Measurements from ENCODE around the gene CENPX.

CENPX gene

DNA sequence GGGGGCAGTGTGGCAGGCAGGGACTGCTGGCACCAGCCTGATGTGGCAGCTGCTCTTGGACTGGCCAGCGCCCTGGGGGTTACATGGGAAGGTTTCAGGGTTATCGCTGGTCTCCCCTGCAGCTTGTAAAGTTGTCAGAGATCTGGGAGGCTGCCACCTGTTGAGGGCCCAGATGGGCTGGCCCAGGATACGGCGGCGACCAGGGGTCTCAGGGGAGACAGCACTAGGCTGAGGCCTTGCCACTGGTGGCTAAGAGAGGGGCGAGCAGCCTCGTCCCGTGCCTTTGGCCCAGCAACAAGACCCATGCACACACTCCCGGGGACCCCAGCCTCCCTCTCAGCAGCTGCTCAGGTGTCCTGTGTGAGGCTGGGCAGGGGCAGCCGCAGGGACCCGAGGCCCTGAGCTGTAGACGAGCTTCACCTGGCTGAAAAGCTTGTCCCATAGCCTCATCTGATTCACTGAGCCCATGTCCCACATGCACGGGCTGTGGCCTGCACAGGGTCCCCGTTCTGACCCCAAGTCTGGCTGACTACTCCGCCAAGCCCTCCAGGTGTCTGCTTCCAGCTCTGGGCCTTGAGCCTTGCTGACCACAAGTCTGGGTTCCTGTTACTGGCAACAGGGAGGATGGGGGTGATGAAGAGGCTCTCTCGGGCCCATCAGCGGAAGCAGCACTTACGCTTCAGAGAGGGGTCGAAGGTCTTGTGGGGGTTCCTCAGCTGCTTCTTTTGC is 36.8 kb upstream of the CENPX start:
- in situ Hi-C loops (cut with HindIII; ENCODE audit: low sequenced_read_pairs): no loop called here
- TF ChIP-seq, protein P1, sequence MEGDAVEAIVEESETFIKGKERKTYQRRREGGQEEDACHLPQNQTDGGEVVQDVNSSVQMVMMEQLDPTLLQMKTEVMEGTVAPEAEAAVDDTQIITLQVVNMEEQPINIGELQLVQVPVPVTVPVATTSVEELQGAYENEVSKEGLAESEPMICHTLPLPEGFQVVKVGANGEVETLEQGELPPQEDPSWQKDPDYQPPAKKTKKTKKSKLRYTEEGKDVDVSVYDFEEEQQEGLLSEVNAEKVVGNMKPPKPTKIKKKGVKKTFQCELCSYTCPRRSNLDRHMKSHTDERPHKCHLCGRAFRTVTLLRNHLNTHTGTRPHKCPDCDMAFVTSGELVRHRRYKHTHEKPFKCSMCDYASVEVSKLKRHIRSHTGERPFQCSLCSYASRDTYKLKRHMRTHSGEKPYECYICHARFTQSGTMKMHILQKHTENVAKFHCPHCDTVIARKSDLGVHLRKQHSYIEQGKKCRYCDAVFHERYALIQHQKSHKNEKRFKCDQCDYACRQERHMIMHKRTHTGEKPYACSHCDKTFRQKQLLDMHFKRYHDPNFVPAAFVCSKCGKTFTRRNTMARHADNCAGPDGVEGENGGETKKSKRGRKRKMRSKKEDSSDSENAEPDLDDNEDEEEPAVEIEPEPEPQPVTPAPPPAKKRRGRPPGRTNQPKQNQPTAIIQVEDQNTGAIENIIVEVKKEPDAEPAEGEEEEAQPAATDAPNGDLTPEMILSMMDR (IDR thresholded peaks at IDR 0.05; ENCODE audit: low read depth, low read length): no peak
- no peak for DNase-seq (ENCODE audit: low read depth, low spot score)

DNA sequence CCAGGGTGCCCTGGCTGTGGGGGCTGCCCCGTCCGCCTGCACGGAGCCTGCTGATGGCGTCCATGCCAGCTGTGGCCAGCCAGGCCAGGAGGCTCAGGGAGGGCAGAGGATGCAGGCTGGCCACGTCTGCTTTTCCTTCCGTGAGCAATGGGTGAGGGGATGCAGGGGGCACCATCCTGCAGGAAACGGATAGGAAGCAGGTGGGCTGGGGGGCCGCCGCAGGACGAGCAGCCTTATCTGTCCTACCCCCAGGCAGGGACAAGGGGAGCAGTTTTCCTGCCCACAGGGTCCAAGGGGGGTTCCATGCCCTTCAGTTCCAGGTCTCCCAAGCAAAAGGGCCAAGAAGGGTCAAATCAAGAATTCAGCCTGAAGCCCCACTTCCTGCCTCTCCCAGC is 36.2 kb upstream of the CENPX start:
- no peak overlapping the region for H3K4me3 ChIP-seq (ENCODE audit: low read depth, low read length)
- in situ Hi-C loops (cut with HindIII; ENCODE audit: low sequenced_read_pairs): no loop called here
- DNase-seq (ENCODE audit: low read depth, low spot score): no peak
- TF ChIP-seq, protein P1 (IDR thresholded peaks at IDR 0.05; ENCODE audit: low read depth, low read length): no peak

More for the DNA sequence above, 36.8 kb upstream of the CENPX start:
- H3K4me3 ChIP-seq (ENCODE audit: low read depth, low read length): no peak overlapping the region

DNA sequence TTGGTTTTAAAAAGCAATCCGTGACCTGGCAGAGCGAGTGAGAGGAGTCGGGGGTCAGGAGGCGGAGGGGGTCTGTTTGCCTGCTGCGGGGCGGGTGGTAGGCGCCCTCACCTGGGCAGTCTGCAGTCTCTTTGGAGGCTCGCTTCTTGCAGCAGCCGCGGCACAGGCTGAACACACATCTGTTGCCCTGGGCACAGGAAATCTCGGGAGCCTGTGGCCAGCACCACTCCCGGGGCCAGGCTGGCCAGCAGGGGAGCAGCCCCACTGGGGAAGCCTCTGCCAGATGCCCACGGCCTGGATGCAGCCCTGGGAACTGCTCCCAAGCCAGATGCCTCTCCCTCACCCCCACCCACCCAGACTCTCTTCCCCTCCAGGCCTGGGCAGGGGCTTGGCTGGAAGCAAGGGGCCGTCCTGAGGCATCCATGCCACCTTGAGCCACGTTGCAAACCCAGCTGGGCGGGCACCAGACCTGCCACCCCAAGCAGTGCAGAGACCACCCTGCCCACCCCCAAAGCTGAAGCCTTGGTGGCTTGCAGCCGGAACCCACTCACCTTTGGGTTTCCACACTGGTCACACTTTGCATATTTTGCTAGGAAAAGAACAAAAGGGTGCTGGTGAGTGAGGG is 35.7 kb upstream of the CENPX start:
- TF ChIP-seq, protein P1 (IDR thresholded peaks at IDR 0.05; ENCODE audit: low read depth, low read length): no peak
- H3K4me3 ChIP-seq (ENCODE audit: low read depth, low read length): no peak overlapping the region
- in situ Hi-C loops (cut with HindIII; ENCODE audit: low sequenced_read_pairs): no loop called here

DNA sequence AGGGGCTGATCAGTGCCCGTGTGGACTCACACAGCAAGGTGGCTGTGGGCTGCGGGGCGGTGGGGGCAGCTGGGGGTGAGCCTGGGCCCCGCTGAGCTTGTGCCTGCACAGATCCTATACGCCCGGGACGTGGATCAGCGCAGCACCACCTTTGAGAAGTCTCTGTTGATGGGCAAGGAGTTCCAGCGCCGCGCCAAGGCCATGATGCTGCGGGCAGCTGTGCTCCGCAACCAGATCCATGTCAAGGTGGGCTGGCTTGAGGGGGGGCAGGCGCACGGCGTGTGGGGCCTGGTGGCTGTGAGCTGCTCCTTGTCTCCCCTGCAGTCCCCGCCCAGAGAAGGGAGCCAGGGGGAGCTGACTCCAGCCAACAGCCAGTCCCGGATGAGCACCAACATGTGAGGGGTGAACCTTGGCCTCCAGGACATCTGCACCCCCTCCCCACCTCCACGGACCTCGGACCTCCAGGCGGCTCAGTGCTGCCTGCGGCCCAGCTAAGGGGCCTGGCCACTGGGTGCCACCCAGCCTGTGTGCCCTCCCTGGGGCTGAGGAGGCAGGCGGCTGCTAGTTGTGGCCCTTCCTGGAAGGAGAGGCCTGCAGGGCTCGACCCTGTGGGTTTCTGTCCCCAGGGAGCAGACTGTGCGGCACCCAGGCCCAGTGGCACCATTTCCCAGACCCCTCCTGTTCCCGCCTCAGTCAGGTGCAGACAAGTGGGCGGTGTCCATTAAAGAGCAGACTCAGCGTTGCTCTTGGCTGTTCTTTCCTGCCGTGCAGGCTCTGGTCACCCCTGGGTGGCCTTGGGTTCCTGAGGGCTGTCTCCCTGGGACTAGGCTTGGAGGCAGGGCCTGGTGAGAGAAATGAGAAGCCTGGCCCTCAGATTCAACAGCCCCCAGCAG is 34.3 kb upstream of the CENPX start:
- in situ Hi-C loops (cut with HindIII; ENCODE audit: low sequenced_read_pairs): no loop called here
- DNase-seq (ENCODE audit: low read depth, low spot score): no peak
- H3K4me3 ChIP-seq (ENCODE audit: low read depth, low read length): no peak overlapping the region
- TF ChIP-seq, protein P1 (IDR thresholded peaks at IDR 0.05; ENCODE audit: low read depth, low read length): no peak

More for the DNA sequence above, 35.7 kb upstream of the CENPX start:
- DNase-seq (ENCODE audit: low read depth, low spot score): no peak

DNA sequence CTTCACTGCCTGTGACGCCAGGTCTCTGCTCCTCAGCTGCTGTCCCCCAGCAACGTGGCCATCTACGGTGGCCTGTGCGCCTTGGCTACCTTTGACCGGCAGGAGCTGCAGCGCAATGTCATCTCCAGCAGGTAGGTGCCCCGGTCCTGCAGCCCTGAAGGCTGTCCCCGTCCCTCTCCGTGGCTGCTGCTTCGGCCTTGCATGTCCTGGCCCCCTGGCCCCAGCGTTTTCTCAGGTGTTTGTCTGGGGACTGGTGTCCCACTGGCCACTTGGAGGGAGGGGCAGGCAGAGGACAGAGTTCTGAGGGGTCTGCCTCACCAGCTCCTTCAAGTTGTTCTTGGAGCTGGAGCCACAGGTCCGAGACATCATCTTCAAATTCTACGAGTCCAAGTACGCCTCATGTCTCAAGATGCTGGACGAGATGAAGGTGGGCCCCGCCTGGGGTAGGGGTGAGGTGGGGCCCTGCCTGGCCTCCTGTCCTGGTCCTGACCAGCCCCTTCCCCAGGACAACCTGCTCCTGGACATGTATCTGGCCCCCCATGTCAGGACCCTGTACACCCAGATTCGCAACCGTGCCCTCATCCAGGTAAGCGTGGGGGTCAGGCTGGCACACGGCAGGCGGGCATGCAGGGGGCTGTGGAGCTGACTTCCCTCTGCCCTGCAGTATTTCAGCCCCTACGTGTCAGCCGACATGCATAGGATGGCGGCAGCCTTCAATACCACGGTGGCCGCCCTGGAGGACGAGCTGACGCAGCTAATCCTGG is 33.5 kb upstream of the CENPX start:
- no peak overlapping the region for H3K4me3 ChIP-seq (ENCODE audit: low read depth, low read length)
- in situ Hi-C loops (cut with HindIII; ENCODE audit: low sequenced_read_pairs): no loop called here
- DNase-seq (ENCODE audit: low read depth, low spot score): no peak
- TF ChIP-seq, protein P1 (IDR thresholded peaks at IDR 0.05; ENCODE audit: low read depth, low read length): no peak
